HEK293T (cell line): ENCODE measurements around the gene OGN.

Experiments
- ARNT ChIP-seq: fragments of 450-650 bp; IDR thresholded peaks from 2 replicates; pipeline ENCODE4 v1.6.1; 2017; ENCODE audit warnings: mild to moderate bottlenecking
- BHLHE40 ChIP-seq: fragments of 450-650 bp; IDR thresholded peaks from 2 replicates; pipeline ENCODE4 v1.6.1; 2016; ENCODE audit warnings: mild to moderate bottlenecking, moderate library complexity, borderline replicate concordance
- CTBP1 ChIP-seq: fragments of 450-650 bp; IDR thresholded peaks from 2 replicates; pipeline ENCODE4 v1.6.1; 2016; ENCODE audit warnings: borderline replicate concordance
- FOXA1 ChIP-seq: fragments of 450-650 bp; IDR thresholded peaks from 2 replicates; pipeline ENCODE4 v1.6.1; 2016; ENCODE audit warnings: mild to moderate bottlenecking
- FOXK2 ChIP-seq: fragments of 450-650 bp; IDR thresholded peaks from 2 replicates; pipeline ENCODE4 v1.6.1; 2016; ENCODE audit warnings: mild to moderate bottlenecking
- FOXM1 ChIP-seq: fragments of 450-650 bp; IDR thresholded peaks from 2 replicates; pipeline ENCODE4 v1.6.1; 2017; ENCODE audit warnings: mild to moderate bottlenecking, borderline replicate concordance
- HDGF ChIP-seq: fragments of 450-650 bp; IDR thresholded peaks from 2 replicates; pipeline ENCODE4 v1.6.1; 2017; ENCODE audit warnings: antibody characterized with exemption, borderline replicate concordance
- PKNOX1 ChIP-seq: fragments of 450-650 bp; IDR thresholded peaks from 2 replicates; pipeline ENCODE4 v1.6.1; 2016
- SP1 ChIP-seq: fragments of 450-650 bp; IDR thresholded peaks from 2 replicates; pipeline ENCODE4 v1.6.1; 2017
- ZNF384 ChIP-seq: fragments of 450-650 bp; IDR thresholded peaks from 2 replicates; pipeline ENCODE4 v1.6.1; 2016

GRCh38 chr9:92395617-92396016 is 8.8 kb downstream of the OGN start:
- TF ChIP-seq BHLHE40 (no peak), FOXM1 (no peak), CTBP1 (no peak), ARNT (no peak), PKNOX1 (no peak), ZNF384 (no peak), FOXK2 (no peak), SP1 (no peak), FOXA1 (no peak), HDGF (no peak)
